HCT116 (cell line): Measurements from ENCODE around the gene NR1I3. TPM values are rescaled to one million over a fixed set of nuclear protein-coding genes. Genes with fewer than 3 reads are reported as not detected.

ENCODE experiments used
- ATAC-seq: fragments of 200-7000 bp; cut with Tn5 transposase; 2 replicates; pipeline ENCODE4 v1.9.1; 2020; ENCODE audit warnings: mild to moderate bottlenecking, moderate library complexity
- BruUV-seq: library from RNA; stranded (reverse); fragments of 400-500 nt; replicated peaks from 2 replicates; lab custom pipeline; 2021; lab: Mats Ljungman, UMichigan
- CTCF ChIA-PET: fragments of 300-600 bp; sonication (Branson Sonifier 250); formaldehyde crosslinking; loops from one replicate; lab custom pipeline; 2021; ENCODE audit warnings: antibody characterized with exemption; lab: Charles Lee
- POLR2A ChIA-PET: fragments of 300-600, 350-600 bp; sonication (Branson Sonifier 250); formaldehyde crosslinking; loops from one replicate; lab custom pipeline; 2021; ENCODE audit warnings: antibody characterized with exemption; lab: Charles Lee
- RAD21 ChIA-PET, 2 experiments: fragments of 300-600 bp; sonication (Branson Sonifier 250); formaldehyde crosslinking; loops; one replicate each; lab custom pipeline; 2023; ENCODE audit warnings: low total read pairs in 2 of 2; ENCODE audit not compliant: uncharacterized antibody in 2 of 2, unreplicated experiment in 2 of 2, low non-redundant PET in 1 of 2; lab: Charles Lee
- DNase-seq: peaks from one replicate; pipeline ENCODE4 v3.0.0-alpha.2; 2010; ENCODE audit warnings: low read depth, low spot score
- H2AFZ ChIP-seq: fragments of 200-600 bp; shearing (Covaris generic), sonication (generic); 2 replicates; pipeline ENCODE4 v1.6.1; 2017; ENCODE audit warnings: low read depth, mixed run types, mixed read lengths, antibody characterized with exemption, low read length; ENCODE audit not compliant: poor library complexity, severe bottlenecking
- H3K27ac ChIP-seq: 2 replicates; pipeline ENCODE4 v1.5.1; 2012; ENCODE audit warnings: low read depth, low read length
- H3K27me3 ChIP-seq: fragments of 200-600 bp; sonication (generic); 2 replicates; pipeline ENCODE4 v1.6.1; 2016; ENCODE audit warnings: mixed run types, low read length, mixed read lengths; ENCODE audit not compliant: insufficient read depth
- H3K36me3 ChIP-seq, 2 experiments: fragments of 200-500 bp in 1 of 2; fragments of 200-600 bp in 1 of 2; sonication (Bioruptor generic) in 1 of 2; sonication (generic) in 1 of 2; 2 replicates each; pipeline versions ENCODE4 v1.5.1 to v1.6.1; 2014 to 2016; ENCODE audit warnings: low read length in 2 of 2, inconsistent platforms in 1 of 2, mixed read lengths in 1 of 2, mixed run types in 1 of 2; ENCODE audit not compliant: insufficient read depth in 2 of 2, control insufficient read depth in 1 of 2
- H3K4me1 ChIP-seq, 2 experiments: fragments of 200-600 bp in 1 of 2; sonication (generic) in 1 of 2; 2 replicates each; pipeline versions ENCODE4 v1.5.1 to v1.6.1; 2012 to 2017; ENCODE audit warnings: low read length in 2 of 2, inconsistent platforms in 1 of 2, mild to moderate bottlenecking in 1 of 2, mixed read lengths in 1 of 2, mixed run types in 1 of 2, moderate library complexity in 1 of 2; ENCODE audit not compliant: insufficient read depth in 2 of 2, control insufficient read depth in 1 of 2
- H3K4me2 ChIP-seq: fragments of 200-600 bp; sonication (generic); 2 replicates; pipeline ENCODE4 v1.6.1; 2017; ENCODE audit warnings: mixed run types, low read length, mixed read lengths
- H3K4me3 ChIP-seq, 2 experiments: fragments of 200-600 bp in 1 of 2; sonication (generic) in 1 of 2; replicated peaks in 1 of 2; 2 replicates each; pipeline ENCODE4 v1.5.1; 2011 to 2016; ENCODE audit warnings: low read length in 2 of 2, control low read depth in 1 of 2, low read depth in 1 of 2, mild to moderate bottlenecking in 1 of 2, mixed read lengths in 1 of 2, mixed run types in 1 of 2
- H3K79me2 ChIP-seq: fragments of 200-600 bp; sonication (generic); 2 replicates; pipeline ENCODE4 v1.6.1; 2017; ENCODE audit warnings: mild to moderate bottlenecking, mixed run types, low read length, moderate library complexity, mixed read lengths; ENCODE audit not compliant: insufficient read depth
- H3K9ac ChIP-seq: fragments of 200-600 bp; sonication (generic); 2 replicates; pipeline ENCODE4 v1.6.1; 2016; ENCODE audit warnings: low read length, mixed read lengths
- H3K9me2 ChIP-seq: fragments of 200-600 bp; sonication (generic), shearing (Covaris generic); 2 replicates; pipeline ENCODE4 v1.6.1; 2017; ENCODE audit warnings: mixed run types, mild to moderate bottlenecking, moderate library complexity; ENCODE audit not compliant: insufficient read depth
- H3K9me3 ChIP-seq, 2 experiments: fragments of 200-500 bp in 1 of 2; fragments of 200-600 bp in 1 of 2; sonication (Bioruptor generic) in 1 of 2; sonication (generic) in 1 of 2; 2 replicates each; pipeline ENCODE4 v1.6.1; 2014 to 2017; ENCODE audit warnings: low read length in 2 of 2, mixed read lengths in 2 of 2, inconsistent platforms in 1 of 2, low read depth in 1 of 2, mild to moderate bottlenecking in 1 of 2, mixed run types in 1 of 2, moderate library complexity in 1 of 2; ENCODE audit not compliant: control insufficient read depth in 1 of 2, insufficient read depth in 1 of 2
- H4K20me1 ChIP-seq: fragments of 200-600 bp; sonication (generic), shearing (Covaris generic); 2 replicates; pipeline ENCODE4 v1.6.1; 2017; ENCODE audit warnings: mixed run types, mild to moderate bottlenecking, moderate library complexity; ENCODE audit not compliant: insufficient read depth
- EGR1 ChIP-seq: IDR thresholded peaks from 2 replicates; pipeline ENCODE4 v1.6.1; 2012; ENCODE audit warnings: low read depth
- POLR2A ChIP-seq: IDR thresholded peaks from 2 replicates; pipeline ENCODE4 v1.7.0; 2011; ENCODE audit warnings: borderline replicate concordance; ENCODE audit not compliant: insufficient read depth, insufficient read length; ENCODE audit errors: extremely low read depth
- POLR2AphosphoS5 ChIP-seq: IDR thresholded peaks from 2 replicates; pipeline ENCODE4 v1.6.1; 2011; ENCODE audit warnings: mild to moderate bottlenecking, low read depth, low read length, moderate library complexity
- RAD21 ChIP-seq: IDR thresholded peaks from 2 replicates; pipeline ENCODE4 v1.6.1; 2012; ENCODE audit warnings: low read depth, mild to moderate bottlenecking
- SP1 ChIP-seq: IDR thresholded peaks from 2 replicates; pipeline ENCODE4 v1.6.1; 2012; ENCODE audit warnings: low read depth
- YY1 ChIP-seq: IDR thresholded peaks from 2 replicates; pipeline ENCODE4 v1.6.1; 2011; ENCODE audit warnings: low read length, low read depth, moderate library complexity, mild to moderate bottlenecking; ENCODE audit not compliant: insufficient replicate concordance; ENCODE audit errors: extremely low read depth
- ZNF274 ChIP-seq: fragments of 200-500 bp; sonication (Bioruptor generic); IDR thresholded peaks from 2 replicates; pipeline ENCODE4 v1.6.1; 2014; ENCODE audit warnings: mild to moderate bottlenecking, low read depth, low read length, inconsistent platforms
- intact Hi-C: fragments of 100-400 bp; cut with micrococcal nuclease; formaldehyde crosslinking; loops from 2 replicates; pipeline ENCODE4 v1.10.0; 2022
- total RNA-seq: library from RNA; stranded (reverse); gene quantifications from one replicate; pipeline ENCODE4 v1.2.1, GENCODE V29; 2021; ENCODE audit not compliant: unreplicated experiment
- TF ChIP-seq, protein P1 (sequence below), 3 experiments: fragments of 200-600 bp in 1 of 3; sonication (generic) in 1 of 3; IDR thresholded peaks in 2 of 3; conservative IDR thresholded peaks in 1 of 3; 2 replicates each; pipeline ENCODE4 v1.5.1; 2012 to 2017; ENCODE audit warnings: low read depth in 2 of 3, low read length in 2 of 3, antibody characterized with exemption in 1 of 3, borderline replicate concordance in 1 of 3, control low read depth in 1 of 3, mild to moderate bottlenecking in 1 of 3, mixed read lengths in 1 of 3, mixed run types in 1 of 3, moderate library complexity in 1 of 3; ENCODE audit not compliant: insufficient read depth in 1 of 3
- TF ChIP-seq, protein P2 (sequence below): IDR thresholded peaks from 2 replicates; pipeline ENCODE4 v1.6.1; 2012

Gene NR1I3
- total RNA-seq, 1 experiment from 2014 or later = not detected

DNA sequence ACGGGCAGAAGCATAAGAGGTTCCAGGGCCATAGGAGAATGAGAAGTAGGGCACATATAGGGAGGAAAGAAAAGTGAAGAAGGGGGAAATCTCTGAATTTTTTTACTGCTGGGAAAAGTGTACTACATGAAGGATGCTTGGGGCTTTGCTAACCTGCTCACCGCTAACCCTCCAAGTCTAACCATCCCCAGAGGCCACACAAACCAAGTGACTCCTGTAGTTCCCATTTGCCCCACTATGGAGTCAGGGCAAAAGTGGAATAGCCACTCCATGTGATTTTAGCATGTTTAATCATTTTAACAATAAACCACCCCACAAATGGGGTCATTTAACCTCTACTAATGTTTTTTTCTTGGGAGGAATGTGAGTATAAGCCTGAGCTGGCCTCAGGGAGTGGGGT is 47.1 kb upstream of the NR1I3 start:
- Histone ChIP-seq H3K9ac (no peak overlapping the region), H3K36me3 (no peaks in the 10 kb centered on the region), H3K27ac (no peak overlapping the region), H3K27me3 (peaks cover 20% of the 10 kb centered on the region; the same call in 1 of the 2 replicates), H3K9me2 (no peaks in the 10 kb centered on the region), H3K4me1 (no peaks in the 10 kb centered on the region), H3K9me3 (no peaks in the 10 kb centered on the region), H3K79me2 (no peaks in the 10 kb centered on the region), H4K20me1 (no peaks in the 10 kb centered on the region), H3K4me2 (no peak overlapping the region), H2AFZ (no peak overlapping the region), H3K4me3 (no peak overlapping the region)
- POLR2A ChIA-PET = no interaction called here
- RAD21 ChIA-PET = no interaction called here
- no TSS peak for BruUV-seq
- no peak for ATAC-seq
- no peak for DNase-seq
- CTCF ChIA-PET = no interaction called here
- intact Hi-C loops = no loop called here
- no peak for TF ChIP-seq POLR2A
- TF ChIP-seq, protein P1, sequence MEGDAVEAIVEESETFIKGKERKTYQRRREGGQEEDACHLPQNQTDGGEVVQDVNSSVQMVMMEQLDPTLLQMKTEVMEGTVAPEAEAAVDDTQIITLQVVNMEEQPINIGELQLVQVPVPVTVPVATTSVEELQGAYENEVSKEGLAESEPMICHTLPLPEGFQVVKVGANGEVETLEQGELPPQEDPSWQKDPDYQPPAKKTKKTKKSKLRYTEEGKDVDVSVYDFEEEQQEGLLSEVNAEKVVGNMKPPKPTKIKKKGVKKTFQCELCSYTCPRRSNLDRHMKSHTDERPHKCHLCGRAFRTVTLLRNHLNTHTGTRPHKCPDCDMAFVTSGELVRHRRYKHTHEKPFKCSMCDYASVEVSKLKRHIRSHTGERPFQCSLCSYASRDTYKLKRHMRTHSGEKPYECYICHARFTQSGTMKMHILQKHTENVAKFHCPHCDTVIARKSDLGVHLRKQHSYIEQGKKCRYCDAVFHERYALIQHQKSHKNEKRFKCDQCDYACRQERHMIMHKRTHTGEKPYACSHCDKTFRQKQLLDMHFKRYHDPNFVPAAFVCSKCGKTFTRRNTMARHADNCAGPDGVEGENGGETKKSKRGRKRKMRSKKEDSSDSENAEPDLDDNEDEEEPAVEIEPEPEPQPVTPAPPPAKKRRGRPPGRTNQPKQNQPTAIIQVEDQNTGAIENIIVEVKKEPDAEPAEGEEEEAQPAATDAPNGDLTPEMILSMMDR (IDR thresholded peaks at IDR 0.05 in 2 of 3, conservative IDR thresholded peaks at IDR 0.05 in 1 of 3; ENCODE audit: borderline replicate concordance in 1 of 3, insufficient read depth in 1 of 3, low read depth in 2 of 3, low read length in 2 of 3) = no peak
- no peak for TF ChIP-seq RAD21
- TF ChIP-seq YY1 = no peak
- no peak for TF ChIP-seq EGR1
- no peak for TF ChIP-seq SP1
- TF ChIP-seq ZNF274 = no peak
- no peak for TF ChIP-seq POLR2AphosphoS5
- TF ChIP-seq, protein P2, sequence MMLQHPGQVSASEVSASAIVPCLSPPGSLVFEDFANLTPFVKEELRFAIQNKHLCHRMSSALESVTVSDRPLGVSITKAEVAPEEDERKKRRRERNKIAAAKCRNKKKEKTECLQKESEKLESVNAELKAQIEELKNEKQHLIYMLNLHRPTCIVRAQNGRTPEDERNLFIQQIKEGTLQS = no peak
